Panc1 (cell line): ENCODE data around the gene CSMD2.

ENCODE experiments used
- CTCF ChIP-seq: fragments of 450-650 bp; IDR thresholded peaks from 2 replicates; pipeline ENCODE4 v1.5.1; 2017; ENCODE audit warnings: mild to moderate bottlenecking
- SIN3A ChIP-seq: IDR thresholded peaks from 2 replicates; pipeline ENCODE4 v1.6.1; 2012; ENCODE audit warnings: low read depth, mild to moderate bottlenecking, low read length, moderate library complexity, borderline replicate concordance; ENCODE audit not compliant: insufficient read depth

DNA sequence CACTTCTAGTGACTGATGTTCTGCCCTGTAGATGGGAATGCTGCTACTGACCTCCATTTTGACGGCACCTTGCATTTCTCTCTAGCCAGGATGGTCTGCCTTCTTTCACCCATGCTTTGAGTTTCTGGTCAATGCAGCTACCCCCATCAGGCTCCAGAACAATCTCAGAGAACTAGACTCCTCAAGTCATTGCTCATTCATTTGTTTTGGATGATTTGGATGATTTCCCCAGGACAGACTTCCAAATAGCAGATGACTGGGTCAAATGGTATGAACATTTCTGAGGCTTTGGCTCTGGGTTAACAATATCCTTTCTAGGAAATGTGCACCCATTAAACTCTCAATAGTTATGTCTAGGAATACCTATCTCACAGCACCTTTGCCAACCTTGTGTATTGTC, 63.9 kb downstream of the CSMD2 start:
- TF ChIP-seq CTCF, result no peak
- TF ChIP-seq SIN3A, result no peak
